RCC 7860 (cell line): ENCODE data around the gene TASP1.
"Not testable (repeated sequence)": the region's sequence is repeated elsewhere in the genome, so short reads cannot be mapped to it uniquely, and the experiment has no call there.

ENCODE experiments used
- DNase-seq: peaks from one replicate; pipeline ENCODE4 v3.0.0-alpha.2; 2015; ENCODE audit warnings: low spot score
- FAIRE-seq: peaks from 2 replicates; lab custom pipeline; 2012; peaks lifted over from hg19 to GRCh38; lab: Jason Lieb, UNC

The TASP1 gene

GRCh38 chr20:13510837-13511488, 127.8 kb downstream of the TASP1 start:
- FAIRE-seq (no peak), DNase-seq (no peak)

- no peak for FAIRE-seq
- no peak for DNase-seq
Measured at GRCh38 chr20:13507646-13508045, 131.1 kb downstream of the TASP1 start.

GRCh38 chr20:13501500-13501899, 137.2 kb downstream of the TASP1 start:
- FAIRE-seq: no peak
- no peak for DNase-seq

- no peak for DNase-seq
- no peak for FAIRE-seq
Measured at GRCh38 chr20:13494019-13494418, 144.7 kb downstream of the TASP1 start.

- DNase-seq (no peak), FAIRE-seq (no peak)
Measured at GRCh38 chr20:13493143-13493542, 145.6 kb downstream of the TASP1 start.

DNA sequence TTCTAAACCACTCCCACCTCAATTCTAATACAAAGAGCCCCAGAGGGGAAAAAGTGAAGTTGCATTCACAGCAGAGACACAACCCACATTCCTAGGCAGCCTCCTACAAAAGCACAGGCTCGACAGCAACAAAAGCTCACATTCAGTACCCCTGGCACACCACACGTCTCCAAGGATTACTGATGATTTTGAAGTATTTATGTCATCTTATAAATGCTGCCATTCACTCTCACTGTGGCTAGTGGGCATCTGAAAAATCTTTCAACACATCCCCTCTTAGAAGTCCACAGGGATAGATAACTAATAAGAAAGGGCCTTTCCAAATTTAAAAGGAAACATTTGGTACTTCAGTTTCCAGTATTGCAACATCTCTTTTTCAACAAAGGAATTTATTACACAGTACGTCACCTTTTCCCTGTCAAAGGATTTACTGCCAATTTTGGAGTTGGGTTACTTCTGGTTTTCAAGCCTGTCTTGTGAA, 146.7 kb downstream of the TASP1 start:
- DNase-seq: no peak
- no peak for FAIRE-seq

DNA sequence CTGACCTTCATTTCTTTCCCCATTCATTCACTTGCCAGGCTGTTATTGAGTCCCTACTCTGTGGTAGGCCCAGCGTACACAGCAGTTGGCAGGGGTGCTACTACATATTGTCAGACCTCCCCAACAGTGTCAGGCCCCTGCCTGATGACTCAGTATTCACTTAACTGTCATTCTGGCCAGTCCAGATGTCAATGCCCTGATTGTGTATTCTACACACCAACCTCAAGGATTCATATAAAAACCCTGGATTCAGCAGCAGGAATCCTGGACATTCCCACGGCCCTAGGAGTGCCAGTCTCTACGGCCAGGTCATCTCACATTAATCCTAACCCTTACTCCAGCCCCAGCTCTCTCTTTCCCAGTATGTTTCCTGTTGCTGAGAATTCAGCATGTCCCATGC, 151.5 kb downstream of the TASP1 start:
- DNase-seq (no peak), FAIRE-seq (no peak)

- no peak for DNase-seq
- FAIRE-seq: no peak
Measured at GRCh38 chr20:13486694-13487093, 152.0 kb downstream of the TASP1 start.

GRCh38 chr20:13485576-13485975, 153.2 kb downstream of the TASP1 start:
- no peak for FAIRE-seq

DNA sequence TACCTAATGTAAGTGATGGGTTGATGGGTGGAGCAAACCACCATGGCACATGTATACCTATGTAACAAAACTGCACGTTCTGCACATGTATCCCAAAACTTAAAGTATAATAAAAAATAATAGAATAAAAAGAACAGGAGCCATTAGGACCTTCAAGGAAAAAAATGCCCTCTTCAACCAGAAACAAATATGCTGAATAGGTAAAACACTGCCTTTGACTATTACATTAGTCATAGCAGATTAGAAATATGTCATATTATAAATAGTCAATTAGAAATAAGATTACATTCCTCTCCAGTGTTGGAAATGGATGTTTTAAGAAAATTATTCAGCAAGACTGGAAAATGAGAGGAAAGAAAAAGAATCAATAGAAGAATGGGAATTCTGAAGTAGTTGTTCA, 153.7 kb downstream of the TASP1 start:
- not testable (repeated sequence) for FAIRE-seq, DNase-seq

More at GRCh38 chr20:13485576-13485975, 153.2 kb downstream of the TASP1 start:
- DNase-seq: no peak

GRCh38 chr20:13483472-13483871, 155.3 kb downstream of the TASP1 start:
- DNase-seq, FAIRE-seq: not testable (repeated sequence)

GRCh38 chr20:13478366-13478765, 160.4 kb downstream of the TASP1 start:
- DNase-seq (no peak), FAIRE-seq (no peak)

DNA sequence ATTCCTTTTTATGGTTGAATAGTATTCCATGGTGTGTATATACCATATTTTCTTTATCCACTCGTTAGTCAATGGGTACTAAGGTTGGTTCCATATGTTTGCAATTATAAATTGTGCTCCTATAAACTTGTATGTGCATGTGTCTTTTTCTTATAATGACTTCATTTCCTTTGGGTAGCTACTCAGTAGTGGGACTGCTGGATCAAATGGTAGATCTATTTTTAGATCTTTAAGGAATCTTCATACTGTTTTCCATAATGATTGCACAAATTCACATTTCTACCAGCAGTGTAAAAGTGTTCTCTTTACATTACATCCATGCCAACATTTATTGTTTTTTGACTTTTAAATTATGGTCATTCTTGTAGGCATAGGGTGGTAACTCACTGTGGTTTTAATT, 164.3 kb downstream of the TASP1 start:
- DNase-seq (no peak), FAIRE-seq (no peak)

DNA sequence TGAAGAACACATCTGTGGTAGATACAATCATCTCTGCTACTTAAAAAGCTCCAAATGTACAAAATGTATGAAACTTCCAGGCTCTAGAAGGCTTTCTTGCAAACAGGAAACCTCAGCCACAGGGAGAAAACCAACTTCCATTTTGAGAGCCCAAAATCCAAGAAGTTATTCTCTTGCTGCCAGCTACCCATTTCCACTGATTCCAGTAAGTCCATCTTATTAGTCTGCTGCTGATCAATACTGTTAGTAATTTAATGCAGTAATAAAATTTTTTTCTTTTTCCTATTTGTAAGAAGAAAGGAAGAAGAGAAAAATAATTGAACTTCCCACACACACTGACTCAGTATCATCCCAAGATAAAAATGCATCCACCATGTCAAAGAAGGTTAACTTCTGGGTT, 169.5 kb downstream of the TASP1 start:
- no peak for DNase-seq
- no peak for FAIRE-seq

- FAIRE-seq: no peak
Measured at GRCh38 chr20:13468166-13468565, 170.6 kb downstream of the TASP1 start.

GRCh38 chr20:13464702-13465101, 174.0 kb downstream of the TASP1 start:
- no peak for FAIRE-seq
- no peak for DNase-seq

More at GRCh38 chr20:13468166-13468565, 170.6 kb downstream of the TASP1 start:
- DNase-seq: no peak

DNA sequence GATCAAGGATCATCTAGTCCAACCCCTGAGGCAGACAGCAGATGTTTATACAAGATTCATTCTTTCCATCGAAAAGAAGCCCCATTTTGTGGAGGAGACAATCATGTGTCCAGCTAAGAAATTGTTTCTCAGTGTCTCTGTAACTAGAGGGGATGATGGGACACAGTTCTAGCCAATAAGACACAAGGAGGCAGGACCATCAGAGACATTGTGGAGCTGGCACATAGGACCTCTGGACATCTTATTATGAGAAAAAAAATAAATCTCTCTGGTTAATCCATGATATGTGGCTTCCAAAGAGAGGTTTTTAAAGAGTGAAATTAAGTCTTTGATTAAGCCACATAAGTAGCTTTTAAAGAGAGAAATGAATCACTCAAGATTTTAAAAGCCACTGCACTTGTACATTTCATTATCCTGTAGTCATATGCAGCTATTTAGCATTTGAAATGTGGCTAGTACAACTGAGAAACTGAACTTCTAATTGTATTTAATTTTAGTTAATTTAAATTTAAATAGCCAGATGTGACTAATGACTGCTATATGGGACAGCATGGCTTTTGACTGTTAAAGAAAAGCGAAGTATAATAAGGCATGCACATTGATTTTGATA, 176.8 kb downstream of the TASP1 start:
- no peak for DNase-seq
- FAIRE-seq: no peak

- DNase-seq: peak; percentile 14
- no peak for FAIRE-seq
Measured at GRCh38 chr20:13458860-13459451, 179.8 kb downstream of the TASP1 start.

GRCh38 chr20:13457487-13457886, 181.2 kb downstream of the TASP1 start:
- peak; percentile 50 for FAIRE-seq
- DNase-seq: no peak

DNA sequence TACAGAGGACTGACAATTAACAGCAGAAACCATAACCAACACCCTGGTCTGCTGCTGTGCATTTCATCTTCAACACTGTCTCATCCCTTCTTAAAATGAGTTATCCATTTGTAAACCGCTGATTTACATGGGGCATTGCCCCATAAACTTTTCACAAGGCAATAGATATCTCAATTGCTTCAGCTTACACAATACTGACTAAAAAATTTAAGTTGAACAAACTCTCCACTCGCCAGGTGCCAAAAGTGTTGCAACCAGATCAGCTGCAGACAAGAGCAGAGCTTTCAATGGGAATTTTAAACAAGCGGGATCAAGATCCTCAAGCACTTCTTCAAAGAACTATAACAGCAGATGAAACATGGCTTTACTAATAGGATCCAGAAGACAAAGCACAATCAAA, 183.0 kb downstream of the TASP1 start:
- FAIRE-seq (no peak), DNase-seq (no peak)

DNA sequence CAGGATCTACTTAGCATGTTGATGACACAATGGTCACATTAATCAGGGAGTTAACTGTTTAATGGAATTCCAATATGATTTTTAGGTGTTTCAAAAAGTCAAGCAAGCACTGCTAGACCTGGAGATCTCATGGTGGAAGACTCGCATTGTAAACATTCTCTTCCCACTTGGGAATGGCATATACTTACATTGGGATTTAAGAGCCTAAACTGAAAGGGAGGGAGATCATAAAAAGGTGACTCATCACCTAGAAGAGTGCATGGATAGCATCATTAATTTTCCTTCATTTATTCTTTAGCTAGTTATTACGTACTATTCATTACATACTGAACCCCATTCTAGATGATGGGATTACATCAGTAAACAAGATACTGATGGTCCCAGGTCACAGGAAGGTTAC, 185.4 kb downstream of the TASP1 start:
- no peak for FAIRE-seq
- no peak for DNase-seq

- DNase-seq: no peak
- FAIRE-seq: peak; percentile 46
Measured at GRCh38 chr20:13452470-13453124, 186.1 kb downstream of the TASP1 start.
